WTC11 (cell line): ENCODE data around the gene NRXN3. TPM values are rescaled to one million over a fixed set of nuclear protein-coding genes. Genes with fewer than 3 reads are reported as not detected.

Experiments
- ATAC-seq: fragments of 200-7000 bp; cut with Tn5 transposase; 2 replicates; pipeline ENCODE4 v1.10.0; 2021; ENCODE audit warnings: mild to moderate bottlenecking, moderate library complexity
- CTCF ChIA-PET: fragments of 300-600 bp; sonication (Branson Sonifier 250); formaldehyde crosslinking; loops from one replicate; lab custom pipeline; 2021; ENCODE audit warnings: antibody characterized with exemption; lab: Charles Lee
- POLR2A ChIA-PET: fragments of 350-600 bp; sonication (Branson Sonifier 250); formaldehyde crosslinking; loops from one replicate; lab custom pipeline; 2021; ENCODE audit warnings: antibody characterized with exemption; lab: Charles Lee
- DNase-seq: peaks from one replicate; pipeline ENCODE4 v3.0.0; 2021; ENCODE audit warnings: low spot score
- H3K27ac Mint-ChIP-seq: 2 replicates; pipeline ENCODE4 v1.8.0; 2021; ENCODE audit warnings: mixed read lengths
- H3K27me3 Mint-ChIP-seq: 2 replicates; pipeline ENCODE4 v1.8.0; 2021; ENCODE audit warnings: low read depth, mild to moderate bottlenecking, moderate library complexity, mixed read lengths
- H3K36me3 Mint-ChIP-seq: 2 replicates; pipeline ENCODE4 v1.8.0; 2021; ENCODE audit warnings: mixed read lengths
- H3K4me1 Mint-ChIP-seq: 2 replicates; pipeline ENCODE4 v1.8.0; 2022; ENCODE audit warnings: mixed read lengths
- H3K4me3 Mint-ChIP-seq: 2 replicates; pipeline ENCODE4 v1.8.0; 2021; ENCODE audit warnings: mild to moderate bottlenecking, moderate library complexity, mixed read lengths
- H3K9me3 Mint-ChIP-seq: 2 replicates; pipeline ENCODE4 v1.8.0; 2021; ENCODE audit warnings: mixed read lengths
- EMX1 ChIP-seq: fragments of 250-450 bp; sonication (Bioruptor Pico); IDR thresholded peaks from 2 replicates; pipeline ENCODE4 v1.8.0; 2021; ENCODE audit warnings: mild to moderate bottlenecking
- FOXP1 ChIP-seq: sonication (generic); formaldehyde crosslinking; IDR thresholded peaks from 2 replicates; pipeline ENCODE4 v1.8.0; 2022; ENCODE audit warnings: missing genetic modification reagents, mild to moderate bottlenecking, moderate library complexity, borderline replicate concordance
- FOXP4 ChIP-seq: sonication (generic); formaldehyde crosslinking; IDR thresholded peaks from 2 replicates; pipeline ENCODE4 v1.8.0; 2022; ENCODE audit warnings: mild to moderate bottlenecking, missing genetic modification reagents
- HMGXB4 ChIP-seq: sonication (generic); formaldehyde crosslinking; IDR thresholded peaks from 2 replicates; pipeline ENCODE4 v1.8.1; 2023; ENCODE audit warnings: mild to moderate bottlenecking, moderate library complexity, missing genetic modification reagents
- JAZF1 ChIP-seq: fragments of 250-450 bp; sonication (Bioruptor Pico); IDR thresholded peaks from 2 replicates; pipeline ENCODE4 v1.9.0; 2021; ENCODE audit warnings: moderate library complexity, mild to moderate bottlenecking, inconsistent platforms
- NFE2L1 ChIP-seq: sonication (generic); formaldehyde crosslinking; IDR thresholded peaks from 2 replicates; pipeline ENCODE4 v1.8.1; 2023; ENCODE audit warnings: missing genetic modification reagents
- NFYB ChIP-seq: sonication (generic); formaldehyde crosslinking; conservative IDR thresholded peaks from 2 replicates; pipeline ENCODE4 v1.8.0; 2022; ENCODE audit warnings: low read depth, missing genetic modification reagents
- RORB ChIP-seq: fragments of 250-450 bp; sonication (Bioruptor Pico); IDR thresholded peaks from 2 replicates; pipeline ENCODE4 v1.9.0; 2021; ENCODE audit warnings: mild to moderate bottlenecking
- USF1 ChIP-seq: sonication (generic); formaldehyde crosslinking; IDR thresholded peaks from 2 replicates; pipeline ENCODE4 v1.8.0; 2022; ENCODE audit warnings: mild to moderate bottlenecking, missing genetic modification reagents
- ZBTB43 ChIP-seq: sonication (generic); formaldehyde crosslinking; IDR thresholded peaks from 2 replicates; pipeline ENCODE4 v1.8.1; 2023; ENCODE audit warnings: mild to moderate bottlenecking, missing genetic modification reagents
- ZNF512 ChIP-seq: sonication (generic); formaldehyde crosslinking; IDR thresholded peaks from 2 replicates; pipeline ENCODE4 v1.8.1; 2022; ENCODE audit warnings: missing genetic modification reagents, borderline replicate concordance
- ZNF532 ChIP-seq: fragments of 250-450 bp; sonication (Bioruptor Pico); IDR thresholded peaks from 2 replicates; pipeline ENCODE4 v1.9.0; 2021; ENCODE audit warnings: mild to moderate bottlenecking, borderline replicate concordance
- ZSCAN18 ChIP-seq: fragments of 250-450 bp; sonication (Bioruptor Pico); IDR thresholded peaks from 2 replicates; pipeline ENCODE4 v2.1.2; 2022; ENCODE audit warnings: mild to moderate bottlenecking, moderate library complexity
- total RNA-seq: library from RNA; stranded (reverse); gene quantifications from 3 replicates; pipeline ENCODE4 v1.2.3, GENCODE V29; 2021

Gene NRXN3
- total RNA-seq, 1 experiment from 2014 or later, result 3.0 TPM

GRCh38 chr14:79111987-79112501 lies 941.9 kb downstream of the NRXN3 start:
- Mint-ChIP-seq H3K27me3 (no peaks in the 10 kb centered on the region), H3K9me3 (peaks cover 10% of the 10 kb centered on the region), H3K4me3 (no peak overlapping the region), H3K36me3 (no peaks in the 10 kb centered on the region; the same call in 1 of the 2 replicates), H3K27ac (no peak overlapping the region), H3K4me1 (no peaks in the 10 kb centered on the region)
- DNase-seq (no peak), ATAC-seq (no peak)
- no peak for TF ChIP-seq ZSCAN18 (CRISPR knock-in tag)
- no peak for TF ChIP-seq ZBTB43 (CRISPR knock-in tag)
- TF ChIP-seq ZNF532 (CRISPR knock-in tag), result no peak
- no peak for TF ChIP-seq HMGXB4 (CRISPR knock-in tag)
- no peak for TF ChIP-seq RORB (CRISPR knock-in tag)
- TF ChIP-seq FOXP4 (CRISPR knock-in tag), result no peak
- TF ChIP-seq ZNF512 (CRISPR knock-in tag), result no peak
- no peak for TF ChIP-seq JAZF1 (CRISPR knock-in tag)
- CTCF ChIA-PET, result no interaction called here
- POLR2A ChIA-PET, result no interaction called here

GRCh38 chr14:79117561-79117960 lies 947.4 kb downstream of the NRXN3 start:
- no peak overlapping the region for H3K27ac Mint-ChIP-seq
- CTCF ChIA-PET, result no interaction called here

More at GRCh38 chr14:79117561-79117960, 947.4 kb downstream of the NRXN3 start:
- no peak for ATAC-seq
- Mint-ChIP-seq H3K4me1 (no peaks in the 10 kb centered on the region), H3K4me3 (no peak overlapping the region), H3K36me3 (no peaks in the 10 kb centered on the region), H3K27me3 (no peaks in the 10 kb centered on the region), H3K9me3 (peaks cover 10% of the 10 kb centered on the region)
- POLR2A ChIA-PET, result interaction anchor here (0.6 kb wide), 1 partner anchor 184 kb away, joined by 9 read pairs; no protein-coding TSS in a partner anchor
- no peak for TF ChIP-seq FOXP1 (CRISPR knock-in tag)
- TF ChIP-seq NFE2L1 (CRISPR knock-in tag), result no peak
- TF ChIP-seq USF1 (CRISPR knock-in tag), result no peak
- TF ChIP-seq EMX1 (CRISPR knock-in tag), result no peak
- TF ChIP-seq NFYB (CRISPR knock-in tag), result no peak
- no peak for DNase-seq
